Measurements from ENCODE around the gene RNF212.
A peak's percentile ranks its signal among the peaks of the same experiment; 100 is the strongest.

The RNF212 gene

GRCh38 chr4:1090036-1090435, 23.3 kb downstream of the RNF212 start:
- ATAC-seq, result no peak
- no peak overlapping the region for H3K4me3 Mint-ChIP-seq

DNA sequence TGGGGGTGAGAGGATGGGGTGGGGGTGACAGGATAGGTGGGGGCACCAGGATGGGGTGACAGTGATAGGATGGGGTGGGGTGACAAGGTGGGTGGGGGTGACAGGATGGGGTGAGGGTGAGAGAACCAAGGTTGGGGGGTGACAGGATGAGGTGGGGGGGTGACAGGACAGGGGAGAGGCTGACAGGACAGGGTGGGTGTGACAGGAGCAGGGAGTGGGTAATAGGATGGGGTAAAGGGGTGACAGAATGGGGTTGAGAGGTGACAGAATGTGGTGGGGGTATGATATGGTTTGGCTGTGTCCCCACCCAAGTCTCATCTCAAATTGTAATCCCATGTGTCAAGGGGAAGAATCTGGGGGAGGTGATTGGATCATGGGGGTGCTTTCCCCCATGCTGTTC, 26.0 kb downstream of the RNF212 start:
- DNase-seq, result no peak
- H3K9me3 Mint-ChIP-seq, result peaks cover 14% of the 10 kb centered on the region
- no peak for ATAC-seq
- H3K27ac Mint-ChIP-seq, result no peak overlapping the region
- peaks cover 13% of the 10 kb centered on the region for H3K4me1 Mint-ChIP-seq
- H3K27me3 Mint-ChIP-seq, result peaks cover 10% of the 10 kb centered on the region
- no peak overlapping the region for H3K4me3 Mint-ChIP-seq
- no peaks in the 10 kb centered on the region for H3K36me3 Mint-ChIP-seq (ENCODE audit: low read depth)

More at GRCh38 chr4:1090036-1090435, 23.3 kb downstream of the RNF212 start:
- peaks cover 14% of the 10 kb centered on the region for H3K9me3 Mint-ChIP-seq
- H3K4me1 Mint-ChIP-seq, result peaks cover 8% of the 10 kb centered on the region
- no peaks in the 10 kb centered on the region for H3K36me3 Mint-ChIP-seq (ENCODE audit: low read depth)
- no peak for DNase-seq
- H3K27ac Mint-ChIP-seq, result no peak overlapping the region
- peaks cover 4% of the 10 kb centered on the region for H3K27me3 Mint-ChIP-seq

GRCh38 chr4:1086011-1086410, 27.4 kb downstream of the RNF212 start:
- Mint-ChIP-seq H3K36me3 (ENCODE audit: low read depth) (no peaks in the 10 kb centered on the region), H3K27me3 (peaks cover 12% of the 10 kb centered on the region), H3K4me3 (no peak overlapping the region), H3K27ac (no peak overlapping the region), H3K4me1 (peaks cover 21% of the 10 kb centered on the region), H3K9me3 (peaks cover 14% of the 10 kb centered on the region)
- ATAC-seq (no peak), DNase-seq (no peak)

DNA sequence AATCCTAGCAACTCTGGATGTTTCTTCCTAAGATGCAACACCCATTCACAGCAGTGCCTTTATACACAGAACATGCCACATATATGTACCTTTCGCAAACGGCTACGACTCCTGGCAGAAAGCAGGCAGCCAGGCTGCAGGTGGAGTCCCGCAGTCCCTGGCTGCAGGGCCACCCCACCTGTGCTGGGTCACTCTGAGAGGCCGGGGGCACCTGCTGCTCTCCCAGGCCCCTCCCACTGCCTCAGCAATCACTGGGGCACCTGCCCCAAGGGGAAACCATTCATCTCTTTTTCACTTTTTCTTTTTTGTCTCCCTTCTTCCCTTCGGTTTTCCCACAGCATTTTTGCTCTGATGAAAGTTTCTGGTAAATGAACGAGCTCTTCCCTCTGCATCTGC, 28.0 kb downstream of the RNF212 start:
- Mint-ChIP-seq H3K27me3 (peaks cover 14% of the 10 kb centered on the region), H3K4me1 (peaks cover 17% of the 10 kb centered on the region), H3K27ac (no peak overlapping the region), H3K36me3 (ENCODE audit: low read depth) (no peaks in the 10 kb centered on the region), H3K4me3 (no peak overlapping the region), H3K9me3 (peaks cover 14% of the 10 kb centered on the region)
- no peak for DNase-seq
- ATAC-seq, result no peak

DNA sequence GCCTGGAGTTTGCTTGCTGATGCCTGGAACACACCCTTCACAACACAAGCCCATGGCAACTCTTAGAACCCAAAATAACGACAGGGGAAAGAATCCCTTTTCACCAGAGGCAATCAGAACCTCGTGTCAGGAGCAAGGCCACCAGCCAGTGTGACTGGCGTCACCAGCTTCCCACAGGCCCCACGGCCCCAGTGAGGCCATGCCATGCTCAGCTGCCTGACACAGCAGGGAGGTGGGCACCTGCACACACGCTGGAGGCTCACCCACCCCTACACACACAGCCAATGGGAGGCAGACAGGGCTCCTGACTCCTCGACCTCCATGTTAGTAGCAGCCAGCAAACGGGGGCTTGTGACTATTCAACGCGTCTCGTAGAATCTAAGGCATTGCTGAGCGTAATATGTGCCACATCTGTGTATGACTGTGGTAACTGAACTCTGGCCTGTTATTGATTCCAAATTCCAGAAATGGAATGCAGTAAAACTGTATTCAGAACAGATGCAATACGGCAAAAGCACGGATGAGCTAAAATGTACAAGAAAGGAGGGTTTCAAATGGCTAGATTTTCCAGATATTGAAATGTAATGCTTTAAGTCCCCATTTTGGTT, 28.5 kb downstream of the RNF212 start:
- no peak overlapping the region for H3K4me3 Mint-ChIP-seq
- no peak overlapping the region for H3K27ac Mint-ChIP-seq
- peaks cover 14% of the 10 kb centered on the region for H3K9me3 Mint-ChIP-seq
- peaks cover 14% of the 10 kb centered on the region for H3K4me1 Mint-ChIP-seq
- DNase-seq (no peak), ATAC-seq (no peak)
- no peaks in the 10 kb centered on the region for H3K36me3 Mint-ChIP-seq (ENCODE audit: low read depth)
- peaks cover 20% of the 10 kb centered on the region for H3K27me3 Mint-ChIP-seq

DNA sequence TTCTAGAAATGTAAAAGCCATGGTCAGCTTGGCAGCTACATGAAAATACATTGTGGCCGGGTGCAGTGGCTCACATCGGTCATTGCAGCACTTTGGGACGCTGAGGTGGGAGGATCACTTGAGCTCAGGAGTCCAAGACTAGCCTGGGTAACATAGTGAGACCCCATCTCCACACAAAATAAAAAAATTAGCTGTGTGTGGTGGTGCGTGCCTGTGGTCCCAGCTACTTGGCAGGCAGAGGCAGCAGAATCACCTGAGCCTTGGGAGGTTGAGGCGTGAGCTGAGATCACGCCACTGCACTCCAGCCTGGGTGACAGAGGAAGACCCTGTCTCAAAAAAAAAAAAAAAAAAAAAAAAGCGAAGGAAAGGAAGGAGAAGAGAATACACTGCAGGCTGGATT, 29.0 kb downstream of the RNF212 start:
- no peak for DNase-seq
- Mint-ChIP-seq H3K36me3 (ENCODE audit: low read depth) (no peaks in the 10 kb centered on the region), H3K27ac (no peak overlapping the region), H3K4me1 (peaks cover 14% of the 10 kb centered on the region), H3K4me3 (no peak overlapping the region), H3K27me3 (peaks cover 24% of the 10 kb centered on the region), H3K9me3 (peaks cover 9% of the 10 kb centered on the region)
- no peak for ATAC-seq

DNA sequence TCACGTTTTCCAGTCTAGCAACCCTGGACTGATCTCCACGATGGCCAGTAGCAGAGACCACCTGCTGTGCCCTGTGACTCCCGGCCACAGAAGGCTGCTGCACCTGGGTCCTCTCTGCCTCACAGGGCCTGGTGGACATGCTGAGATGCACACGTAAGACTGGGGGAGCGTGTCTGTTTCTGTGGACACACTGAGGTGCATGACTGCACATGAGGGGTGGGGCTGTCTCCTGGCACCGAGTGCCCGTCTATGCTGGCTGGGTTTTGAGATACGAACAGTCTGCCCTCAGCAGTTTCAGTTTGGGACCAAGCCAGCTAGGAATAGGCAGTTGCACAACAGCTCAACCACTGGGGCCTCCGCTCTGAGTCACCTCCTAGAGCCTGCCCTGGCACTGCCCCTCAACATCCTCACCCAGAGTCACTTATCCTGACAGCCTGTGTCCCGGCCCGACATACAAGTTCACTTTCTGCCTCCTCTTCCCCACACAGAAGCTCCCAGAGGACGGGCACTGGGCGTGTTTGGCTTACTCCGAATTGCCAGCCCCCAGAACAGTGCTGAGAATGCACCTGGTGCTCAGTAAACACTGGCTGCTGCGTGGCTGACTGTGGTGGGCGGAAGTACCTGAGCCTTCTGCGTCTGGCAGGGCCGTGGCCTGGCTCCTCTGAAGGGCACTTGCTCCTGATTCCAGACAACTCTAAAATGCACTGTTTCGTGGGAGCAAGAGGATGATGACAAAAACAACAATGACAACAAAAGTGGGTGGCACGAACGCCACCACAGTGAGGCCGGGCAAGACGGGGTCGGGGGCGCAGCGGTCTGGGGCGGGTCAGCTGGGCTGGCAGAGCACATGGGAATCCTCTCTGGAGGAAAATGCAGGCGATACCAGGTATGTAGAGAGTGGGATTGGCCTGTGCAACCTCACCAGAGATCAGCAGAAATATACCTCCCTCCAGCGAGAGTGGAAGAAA, 30.9 kb downstream of the RNF212 start:
- Mint-ChIP-seq H3K9me3 (no peaks in the 10 kb centered on the region), H3K4me1 (peaks cover 14% of the 10 kb centered on the region), H3K27ac (no peak overlapping the region), H3K36me3 (ENCODE audit: low read depth) (no peaks in the 10 kb centered on the region), H3K4me3 (no peak overlapping the region), H3K27me3 (peaks cover 26% of the 10 kb centered on the region)
- DNase-seq, result no peak
- no peak for ATAC-seq

- Mint-ChIP-seq H3K27ac (no peak overlapping the region), H3K4me1 (peaks cover 14% of the 10 kb centered on the region), H3K9me3 (no peaks in the 10 kb centered on the region), H3K27me3 (peaks cover 28% of the 10 kb centered on the region), H3K4me3 (no peak overlapping the region), H3K36me3 (ENCODE audit: low read depth) (no peaks in the 10 kb centered on the region)
- ATAC-seq (peak; percentile 44), DNase-seq (no peak)
Observed at GRCh38 chr4:1081689-1082040, 31.7 kb downstream of the RNF212 start.

DNA sequence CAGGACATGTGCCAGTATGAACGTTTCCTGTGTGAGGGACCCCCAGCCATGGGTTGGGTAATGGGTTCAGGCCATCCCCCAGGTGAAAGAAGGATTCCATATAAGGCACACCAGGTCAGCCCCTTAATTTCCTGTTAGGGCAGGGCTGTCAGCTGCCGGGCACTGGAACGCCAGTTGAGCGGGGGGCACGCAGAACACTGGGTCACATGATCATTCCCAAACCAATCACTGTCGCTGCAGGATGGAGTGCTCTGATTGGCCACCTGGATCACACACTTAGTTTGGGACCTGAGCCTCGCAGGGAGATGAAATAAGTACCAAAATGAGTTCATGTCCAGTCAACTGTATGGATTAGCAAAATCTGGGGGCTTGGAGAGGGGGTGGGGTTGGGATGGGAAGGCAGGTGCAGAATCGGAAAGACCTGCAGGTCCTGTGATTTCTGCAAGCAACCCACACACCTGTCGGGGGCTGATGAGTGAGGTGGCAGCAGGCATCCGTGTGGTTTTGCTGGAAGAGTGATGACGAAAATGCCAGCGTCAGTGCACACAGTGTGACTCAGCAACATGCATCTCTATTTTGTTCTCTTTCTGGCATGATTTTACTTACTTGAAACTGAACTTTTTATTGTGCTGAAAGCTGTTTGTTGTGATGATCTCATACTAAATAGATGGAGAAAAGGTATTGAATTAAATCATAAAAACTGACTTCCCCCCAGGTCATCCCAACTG, 32.2 kb downstream of the RNF212 start:
- ATAC-seq (no peak), DNase-seq (no peak)
- Mint-ChIP-seq H3K4me1 (peaks cover 14% of the 10 kb centered on the region), H3K4me3 (no peak overlapping the region), H3K27ac (no peak overlapping the region), H3K36me3 (ENCODE audit: low read depth) (no peaks in the 10 kb centered on the region), H3K27me3 (peaks cover 28% of the 10 kb centered on the region), H3K9me3 (no peaks in the 10 kb centered on the region)

GRCh38 chr4:1080432-1080831, 32.9 kb downstream of the RNF212 start:
- no peaks in the 10 kb centered on the region for H3K9me3 Mint-ChIP-seq
- no peak overlapping the region for H3K27ac Mint-ChIP-seq
- H3K27me3 Mint-ChIP-seq, result peaks cover 23% of the 10 kb centered on the region
- no peaks in the 10 kb centered on the region for H3K36me3 Mint-ChIP-seq (ENCODE audit: low read depth)
- ATAC-seq (no peak), DNase-seq (no peak)
- no peak overlapping the region for H3K4me3 Mint-ChIP-seq
- H3K4me1 Mint-ChIP-seq, result peaks cover 14% of the 10 kb centered on the region

GRCh38 chr4:1079711-1080265, 33.6 kb downstream of the RNF212 start:
- DNase-seq, result no peak
- Mint-ChIP-seq H3K4me3 (no peak overlapping the region), H3K36me3 (ENCODE audit: low read depth) (no peaks in the 10 kb centered on the region), H3K9me3 (no peaks in the 10 kb centered on the region), H3K4me1 (peaks cover 14% of the 10 kb centered on the region), H3K27me3 (peaks cover 23% of the 10 kb centered on the region), H3K27ac (no peak overlapping the region)
- no peak for ATAC-seq

DNA sequence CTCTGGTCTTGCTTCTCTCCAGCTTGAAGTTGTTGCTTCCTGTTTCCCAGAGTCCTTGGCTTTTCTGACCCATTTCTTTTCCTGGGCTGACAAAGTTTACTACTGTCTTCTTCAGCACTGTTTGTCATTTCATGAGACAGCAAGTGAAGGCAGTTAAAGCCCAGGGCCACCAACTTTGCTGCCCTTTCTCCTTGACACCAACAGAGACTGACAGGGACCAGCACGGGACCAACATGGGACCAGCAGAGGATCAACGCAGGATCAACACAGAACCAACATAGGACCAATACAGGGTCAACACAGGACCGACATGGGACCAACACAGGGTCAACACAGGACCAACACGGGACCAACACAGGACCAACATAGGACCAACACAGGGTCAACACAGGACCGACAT, 34.9 kb downstream of the RNF212 start:
- Mint-ChIP-seq H3K36me3 (ENCODE audit: low read depth) (no peaks in the 10 kb centered on the region), H3K4me1 (peaks cover 14% of the 10 kb centered on the region), H3K9me3 (no peaks in the 10 kb centered on the region), H3K4me3 (no peak overlapping the region), H3K27ac (no peak overlapping the region), H3K27me3 (peaks cover 24% of the 10 kb centered on the region)
- ATAC-seq (no peak), DNase-seq (no peak)

DNA sequence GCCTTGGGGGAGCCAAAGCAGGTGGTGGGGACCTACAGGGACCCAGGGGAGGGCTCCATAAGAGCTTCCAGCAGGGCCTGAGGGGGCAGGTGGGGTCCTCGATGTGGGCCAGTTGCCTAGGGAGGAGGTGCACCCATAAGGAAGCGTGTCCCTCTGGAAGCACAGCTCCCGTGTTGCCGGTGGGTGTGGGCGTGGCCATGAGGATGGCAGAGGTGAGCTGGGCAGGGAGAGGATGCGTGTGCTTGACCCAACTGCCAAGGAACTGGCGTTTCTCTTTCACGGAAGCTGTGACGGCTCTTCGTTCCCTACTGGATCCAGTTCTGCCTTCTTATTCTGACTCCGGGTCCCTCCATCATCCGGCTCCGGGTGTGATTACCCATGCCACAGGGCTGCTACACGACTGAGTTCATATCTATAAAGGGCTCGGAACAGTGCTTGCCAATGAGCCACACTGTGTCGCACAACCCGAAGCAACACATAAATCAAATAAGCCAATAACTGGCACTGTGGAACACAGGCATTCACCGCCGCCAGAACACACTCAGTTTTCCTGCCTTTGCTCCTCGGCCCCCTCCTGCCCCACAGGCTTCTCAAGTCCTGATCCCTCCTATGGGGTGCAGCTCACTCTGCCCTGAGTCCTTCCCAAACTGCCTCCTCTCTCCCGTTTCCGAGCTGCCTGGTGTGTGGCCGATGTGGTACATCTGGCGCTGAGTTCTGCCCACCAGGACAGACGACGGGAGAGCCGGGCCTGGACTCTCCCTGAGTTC, 35.5 kb downstream of the RNF212 start:
- Mint-ChIP-seq H3K27me3 (peaks cover 22% of the 10 kb centered on the region), H3K36me3 (ENCODE audit: low read depth) (no peaks in the 10 kb centered on the region), H3K4me3 (no peak overlapping the region), H3K27ac (no peak overlapping the region), H3K9me3 (no peaks in the 10 kb centered on the region), H3K4me1 (peaks cover 16% of the 10 kb centered on the region)
- DNase-seq, result no peak
- no peak for ATAC-seq
